WI38 (cell line): ENCODE measurements around the gene NRN1.

Experiments
- H3K4me3 ChIP-seq: 2 replicates; pipeline ENCODE4 v1.5.1; 2011; ENCODE audit warnings: low read depth, mild to moderate bottlenecking, control low read depth, low read length
- CTCF ChIP-seq: IDR thresholded peaks from 2 replicates; pipeline ENCODE4 v1.5.1; 2012; ENCODE audit warnings: low read depth, mild to moderate bottlenecking, control low read depth, low read length

NRN1 gene

GRCh38 chr6:5950361-5950785 lies 56.4 kb downstream of the NRN1 start:
- no peak for TF ChIP-seq CTCF

More at GRCh38 chr6:5950361-5950785, 56.4 kb downstream of the NRN1 start:
- no peak overlapping the region for H3K4me3 ChIP-seq
